Stimulated activated CD4-positive, alpha-beta T cell treated with anti-CD3 and anti-CD28 coated beads, Interleukin-1b, Interleukin-23, amount 100 ng/mL, for 24 hours (primary cell): Measurements from ENCODE around the gene TMEM255B.

Source experiments
- DNase-seq, 4 experiments: peaks; one replicate each; pipeline ENCODE4 v3.0.0-alpha.2; 2020; ENCODE audit warnings: low read depth in 4 of 4, low spot score in 1 of 4

TMEM255B gene

GRCh38 chr13:113845723-113846635 lies 87.0 kb downstream of the TMEM255B start:
- DNase-seq: no peak

GRCh38 chr13:113846636-113847318 lies 87.8 kb downstream of the TMEM255B start:
- no peak for DNase-seq

DNA sequence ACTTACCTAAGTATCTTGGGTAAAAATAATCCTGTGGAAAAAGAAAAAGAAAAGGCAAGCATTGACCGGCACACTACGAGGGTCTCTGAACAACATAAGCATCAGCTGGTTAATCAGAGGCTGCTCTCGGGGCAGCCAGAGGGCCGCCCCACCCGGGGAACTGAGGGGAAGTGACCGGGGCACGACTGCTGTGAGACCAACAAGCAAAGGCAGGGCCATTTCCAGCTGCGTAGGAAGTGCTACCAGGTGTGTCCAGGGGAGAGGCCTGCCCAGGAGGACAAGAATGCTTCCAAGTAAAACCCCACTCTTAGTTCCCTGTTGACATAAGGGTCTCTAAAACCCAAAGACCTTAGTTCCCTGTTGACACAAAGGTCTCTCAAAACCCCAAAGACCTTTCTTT lies 89.0 kb downstream of the TMEM255B start:
- no peak for DNase-seq

DNA sequence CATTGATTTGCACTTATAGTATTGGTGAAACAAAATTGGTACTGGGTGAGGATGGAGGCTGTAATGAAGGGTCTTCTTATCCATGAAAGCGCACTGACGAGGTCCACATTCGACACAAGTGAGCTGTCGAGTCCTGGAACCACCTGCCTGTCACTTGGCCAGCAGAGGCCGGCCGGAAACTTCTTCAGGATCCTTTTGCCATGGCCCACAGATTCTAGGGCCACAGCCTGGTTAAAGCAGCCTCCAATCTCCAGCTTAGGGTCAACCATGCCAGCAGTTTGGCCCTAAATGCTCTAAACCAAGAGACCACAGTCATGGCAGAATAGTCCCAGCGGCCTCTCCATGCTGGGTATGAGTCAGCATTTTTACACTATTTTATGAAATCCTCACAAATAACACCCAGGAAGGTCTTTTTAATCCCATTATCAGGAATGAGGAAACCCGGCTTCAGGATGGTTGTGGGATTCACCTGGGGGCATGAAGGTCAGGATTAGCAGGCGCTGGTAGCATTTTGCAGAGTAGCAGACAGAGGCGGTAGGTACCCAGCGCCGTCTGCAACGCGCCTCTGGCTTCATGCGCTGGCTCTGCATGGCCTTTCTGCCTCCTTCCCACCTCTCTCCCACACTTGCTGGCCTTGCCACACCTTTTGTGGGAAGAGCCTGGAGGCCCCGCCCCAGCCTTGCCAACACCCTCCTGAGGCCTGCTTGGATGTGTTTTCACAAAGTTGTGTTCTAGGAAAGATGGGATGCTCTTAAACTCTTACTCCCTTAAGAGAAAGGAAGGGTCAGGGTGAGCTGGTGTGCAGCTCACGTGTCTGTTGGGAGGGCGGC lies 89.6 kb downstream of the TMEM255B start:
- no peak for DNase-seq

DNA sequence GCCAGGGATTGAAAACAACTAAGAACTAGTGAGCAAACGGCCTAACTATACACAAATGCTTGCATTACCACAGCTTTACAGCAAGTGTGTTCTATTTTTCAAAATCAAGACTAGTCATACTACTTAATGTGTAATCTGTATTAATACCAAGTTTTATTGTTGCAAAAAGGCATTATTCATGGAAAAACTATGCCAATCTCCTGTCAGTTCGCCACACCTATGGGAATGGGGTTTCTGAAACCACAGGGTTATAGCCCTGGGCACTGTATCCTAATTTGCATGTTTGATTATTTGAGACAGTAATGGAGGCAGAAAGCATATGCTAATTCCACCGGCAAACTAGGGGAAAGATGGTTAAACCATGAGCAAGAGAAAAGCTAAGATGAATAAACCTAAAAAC lies 90.5 kb downstream of the TMEM255B start:
- DNase-seq: no peak

- no peak for DNase-seq
Measured at GRCh38 chr13:113849981-113850721, 91.1 kb downstream of the TMEM255B start.

DNA sequence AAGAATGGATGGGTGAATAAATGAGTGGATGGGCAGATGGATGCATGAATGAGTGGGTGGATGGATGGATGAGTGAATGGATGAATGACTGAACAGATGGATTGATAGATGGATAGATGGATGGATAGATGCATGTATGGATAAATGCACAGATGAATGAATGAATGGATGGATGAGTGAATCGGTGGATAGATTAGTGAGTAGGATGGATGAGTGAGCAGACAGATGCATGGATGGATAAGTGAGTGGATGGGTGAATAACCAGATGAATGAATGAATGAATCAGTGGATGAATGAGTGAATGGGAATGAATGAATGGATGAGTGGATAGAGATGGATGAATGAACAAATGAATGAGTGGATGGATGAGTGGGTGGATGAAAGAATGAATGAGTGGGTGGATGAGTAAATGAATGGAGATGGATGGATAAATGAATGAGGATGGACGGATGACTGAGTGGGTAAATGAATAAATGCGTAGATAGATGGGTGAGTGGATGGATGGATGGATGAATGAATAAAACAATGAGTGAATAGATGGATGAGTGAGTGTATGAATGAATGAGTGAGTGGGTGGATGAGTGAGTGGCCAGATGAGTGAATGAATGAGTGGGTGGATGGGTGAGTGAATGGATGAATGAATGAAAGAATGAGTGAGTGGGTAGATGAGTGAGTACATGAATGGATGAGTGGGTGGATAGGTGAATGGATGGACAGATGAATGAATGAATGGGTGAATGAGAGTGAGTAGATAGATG lies 91.9 kb downstream of the TMEM255B start:
- no peak for DNase-seq

- DNase-seq: no peak
Measured at GRCh38 chr13:113851480-113851803, 92.4 kb downstream of the TMEM255B start.

- no peak for DNase-seq
Measured at GRCh38 chr13:113851826-113852535, 93.0 kb downstream of the TMEM255B start.

- DNase-seq: no peak
Measured at GRCh38 chr13:113852536-113853517, 93.8 kb downstream of the TMEM255B start.

DNA sequence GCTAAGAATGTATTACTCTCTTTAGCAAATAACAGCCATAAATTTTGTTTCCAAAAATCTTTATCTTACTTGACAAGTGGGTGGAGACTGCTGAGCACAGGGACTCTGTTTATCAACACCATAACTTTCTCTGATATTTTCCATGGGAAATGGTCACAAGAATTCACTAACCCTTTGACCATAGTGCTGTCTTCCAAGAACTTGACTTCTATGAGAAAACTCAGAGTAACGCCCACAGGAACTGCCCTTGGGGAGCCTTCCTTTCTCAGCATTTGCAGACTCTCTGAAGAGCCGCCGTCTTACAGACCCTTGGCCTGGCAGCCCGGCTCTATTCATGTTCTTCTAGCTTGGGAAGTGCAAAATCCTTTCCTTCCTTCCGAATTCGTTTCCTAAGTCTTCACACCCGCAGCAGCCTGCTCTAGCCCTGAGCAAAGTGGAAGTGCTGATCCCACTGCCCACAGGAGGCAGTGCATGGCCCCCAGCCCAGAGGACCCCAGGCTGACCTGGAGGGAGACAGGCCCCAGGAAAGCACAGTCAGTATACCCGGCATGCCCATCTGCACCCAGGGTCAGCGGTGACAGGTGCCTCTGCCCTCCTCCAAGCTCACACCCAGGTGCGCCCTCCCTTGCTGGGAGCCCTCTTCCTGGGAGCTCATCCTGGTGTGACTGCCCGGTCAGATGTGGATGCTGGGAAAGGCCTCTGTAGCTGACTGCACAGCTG lies 94.7 kb downstream of the TMEM255B start:
- DNase-seq: no peak

DNA sequence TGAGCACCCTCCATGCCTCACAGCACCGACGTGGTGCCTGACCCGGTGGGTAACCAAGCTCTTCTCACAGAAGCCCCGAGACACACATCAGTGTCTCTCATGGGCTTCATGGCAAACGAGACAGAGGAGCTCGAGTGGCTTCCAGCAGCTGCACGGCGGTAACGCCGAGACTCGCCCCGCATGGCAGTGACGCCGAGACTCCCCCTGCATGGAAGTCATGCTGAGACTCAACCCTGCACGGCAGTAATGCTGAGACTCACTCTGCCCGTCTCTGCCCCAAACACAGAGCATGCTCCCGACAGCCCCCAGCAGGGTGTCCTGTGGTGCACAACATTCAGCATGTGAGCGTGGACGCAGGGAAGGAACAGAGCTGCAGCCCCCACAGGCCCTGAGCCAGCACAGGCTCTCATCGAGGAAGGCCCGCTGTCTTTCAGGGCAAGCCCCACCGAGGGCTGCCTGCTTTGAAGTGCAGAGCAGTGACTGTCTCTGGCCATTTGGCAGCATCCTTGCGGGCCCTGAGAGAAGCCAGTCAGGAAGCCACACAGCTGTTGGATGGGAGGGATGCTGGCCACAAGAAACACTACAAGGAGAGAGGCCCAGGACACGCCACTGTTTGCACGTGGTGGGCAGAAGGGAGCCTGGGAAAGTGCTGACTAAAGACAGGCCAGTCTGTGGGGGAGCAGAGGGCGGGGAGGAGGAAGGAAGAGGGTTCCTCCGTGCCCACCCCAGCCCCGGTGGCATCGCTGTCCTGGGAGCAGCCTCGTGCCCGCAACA lies 95.4 kb downstream of the TMEM255B start:
- DNase-seq: no peak

DNA sequence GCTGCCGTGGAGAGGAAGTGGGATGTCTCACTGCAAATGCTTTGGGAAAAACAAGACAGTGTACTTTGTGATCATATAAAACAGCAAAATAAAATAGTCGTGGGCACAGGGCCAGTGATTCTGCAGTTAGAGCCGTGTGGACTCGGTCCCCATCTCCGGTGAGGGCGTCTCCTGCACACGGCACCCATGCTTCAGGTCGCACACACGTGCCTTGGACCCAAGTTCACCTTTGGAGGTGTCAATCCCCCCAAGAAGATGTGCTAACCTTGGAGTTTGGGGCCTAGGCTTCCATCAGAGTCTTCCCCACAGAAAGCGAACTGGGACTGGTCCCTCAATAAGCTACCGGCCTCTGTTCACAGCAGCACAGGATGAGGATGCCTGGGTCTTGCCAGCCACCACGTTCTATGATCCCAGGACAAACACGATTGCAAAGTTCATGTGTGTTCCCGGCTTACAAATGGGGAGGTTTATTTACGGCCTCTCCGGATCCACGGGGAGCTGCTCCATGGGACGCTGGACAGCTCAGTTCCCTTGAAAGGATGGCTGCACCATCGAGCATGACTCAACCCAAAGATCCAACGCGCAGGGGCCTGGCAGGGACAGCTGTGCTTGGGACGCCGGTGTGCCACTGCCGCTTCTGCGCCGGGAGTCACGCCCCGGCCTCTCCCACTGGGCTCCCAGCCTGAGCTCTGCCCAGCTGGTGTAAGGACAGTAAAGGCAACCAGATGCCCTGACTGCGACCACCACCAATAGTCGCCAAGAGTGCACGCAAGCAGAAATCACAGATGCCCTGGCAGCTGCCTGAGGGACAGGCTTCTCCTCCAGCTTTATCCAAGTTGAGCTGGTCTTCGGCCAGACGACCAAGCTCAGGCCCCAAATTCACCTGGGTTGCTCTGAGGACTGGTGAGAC lies 96.2 kb downstream of the TMEM255B start:
- DNase-seq: no peak

DNA sequence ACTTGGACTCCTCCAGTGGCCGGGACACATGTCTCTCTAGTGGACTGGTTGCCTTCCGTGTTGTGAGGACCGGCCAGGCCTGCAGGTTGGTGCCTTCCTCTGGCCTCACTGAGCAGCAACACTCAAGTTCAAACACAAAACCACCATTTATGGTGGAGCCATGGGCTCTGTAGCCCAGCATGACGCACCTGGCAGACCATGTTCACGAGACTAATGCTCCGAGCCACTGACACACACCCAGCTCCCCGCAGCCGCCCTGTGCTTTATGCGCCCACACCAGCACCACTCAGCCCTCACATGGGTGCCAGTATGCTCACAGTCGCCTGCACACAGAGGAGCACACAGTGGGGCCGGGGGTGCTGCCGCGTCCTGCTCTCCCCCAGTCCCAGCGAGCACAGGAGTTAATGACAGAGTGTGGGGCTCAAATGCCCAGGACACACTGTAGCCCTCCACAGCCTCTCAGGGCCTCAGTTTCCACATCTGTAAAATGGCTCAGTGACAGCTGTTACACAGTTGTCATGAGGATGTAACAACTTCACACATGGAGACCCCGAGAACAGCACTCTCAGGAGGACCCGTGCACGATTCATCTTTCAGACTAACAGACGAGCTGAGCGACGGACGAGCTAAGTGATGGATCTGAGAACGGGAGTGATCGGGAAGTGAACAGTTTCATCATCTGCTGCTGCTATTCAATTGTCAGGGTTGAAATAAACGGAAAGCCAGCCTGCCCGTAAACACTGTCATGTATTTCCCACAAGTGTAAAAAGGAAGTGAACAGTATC lies 97.1 kb downstream of the TMEM255B start:
- DNase-seq: no peak

DNA sequence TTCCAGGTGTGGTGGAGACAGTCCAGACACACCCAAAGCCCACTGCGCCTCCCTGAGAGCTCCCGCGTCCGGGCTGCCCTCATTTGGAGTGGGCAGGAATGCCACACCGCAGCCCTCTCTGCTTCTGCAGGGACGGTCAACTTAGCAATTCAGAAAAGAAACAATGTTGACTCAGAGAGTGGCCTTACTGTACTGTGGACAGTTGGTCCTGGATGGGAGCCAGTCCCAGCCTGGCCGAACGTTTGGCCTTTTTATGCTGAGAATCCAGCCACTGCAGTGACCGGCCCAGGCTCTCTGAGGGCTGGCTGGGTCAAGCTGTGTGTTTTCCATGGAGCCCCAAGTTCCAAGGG lies 97.7 kb downstream of the TMEM255B start:
- DNase-seq: no peak
